ENCODE measurements around the gene ELOVL3. TPM values are rescaled to one million over a fixed set of nuclear protein-coding genes. Genes with fewer than 3 reads are reported as not detected.

The ELOVL3 gene
- total RNA-seq, 4 donors from 2014 or later: 0.19 TPM; not detected in 3

DNA sequence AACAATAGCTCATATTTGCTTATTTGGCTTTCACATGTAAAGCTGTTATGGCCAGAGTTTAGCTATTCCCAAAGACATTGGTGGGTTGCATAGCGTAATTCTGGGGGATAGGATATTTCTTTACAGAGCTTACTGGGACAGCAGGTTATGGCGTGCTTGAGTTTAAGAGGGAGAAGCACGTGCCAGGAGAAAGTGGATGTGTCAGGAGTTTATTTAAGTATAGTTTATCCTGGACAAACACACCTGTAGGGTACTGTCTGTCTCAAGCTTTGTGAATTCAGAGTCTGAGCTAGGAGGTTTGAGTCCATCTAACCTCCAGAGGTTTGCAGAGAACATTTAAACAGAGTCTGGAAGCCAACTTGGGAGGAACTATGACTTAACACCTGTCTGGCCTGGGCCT, 40.6 kb downstream of the ELOVL3 start:
- 98% methylated on average over 3 of the region's 3 CpGs for WGBS
- peak overlapping the region in 1 of 4 donors; percentile 19 for H3K27ac ChIP-seq (replicated peaks in 1 of 4)
- no peak for DNase-seq (ENCODE audit: extremely low spot score)
- no peak overlapping the region for H3K4me3 ChIP-seq
- no peaks in the 10 kb centered on the region for H3K27me3 ChIP-seq
- H3K9me3 ChIP-seq: no peaks in the 10 kb centered on the region
- H3K36me3 ChIP-seq: peaks cover 0 to 20% (median 12%) of the 10 kb centered on the region in 4 donors
- TF ChIP-seq, protein P1, sequence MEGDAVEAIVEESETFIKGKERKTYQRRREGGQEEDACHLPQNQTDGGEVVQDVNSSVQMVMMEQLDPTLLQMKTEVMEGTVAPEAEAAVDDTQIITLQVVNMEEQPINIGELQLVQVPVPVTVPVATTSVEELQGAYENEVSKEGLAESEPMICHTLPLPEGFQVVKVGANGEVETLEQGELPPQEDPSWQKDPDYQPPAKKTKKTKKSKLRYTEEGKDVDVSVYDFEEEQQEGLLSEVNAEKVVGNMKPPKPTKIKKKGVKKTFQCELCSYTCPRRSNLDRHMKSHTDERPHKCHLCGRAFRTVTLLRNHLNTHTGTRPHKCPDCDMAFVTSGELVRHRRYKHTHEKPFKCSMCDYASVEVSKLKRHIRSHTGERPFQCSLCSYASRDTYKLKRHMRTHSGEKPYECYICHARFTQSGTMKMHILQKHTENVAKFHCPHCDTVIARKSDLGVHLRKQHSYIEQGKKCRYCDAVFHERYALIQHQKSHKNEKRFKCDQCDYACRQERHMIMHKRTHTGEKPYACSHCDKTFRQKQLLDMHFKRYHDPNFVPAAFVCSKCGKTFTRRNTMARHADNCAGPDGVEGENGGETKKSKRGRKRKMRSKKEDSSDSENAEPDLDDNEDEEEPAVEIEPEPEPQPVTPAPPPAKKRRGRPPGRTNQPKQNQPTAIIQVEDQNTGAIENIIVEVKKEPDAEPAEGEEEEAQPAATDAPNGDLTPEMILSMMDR (IDR thresholded peaks at IDR 0.05): no peak
- TF ChIP-seq POLR2AphosphoS5 (IDR thresholded peaks at IDR 0.05) (no peak), POLR2A (IDR thresholded peaks at IDR 0.05; ENCODE audit: low read depth) (no peak), EP300 (IDR thresholded peaks at IDR 0.05) (no peak)
- H3K4me1 ChIP-seq: peaks cover 35 to 66% (median 52%) of the 10 kb centered on the region in 4 donors
- intact Hi-C loops (cut with DNase I): no loop called here

DNA sequence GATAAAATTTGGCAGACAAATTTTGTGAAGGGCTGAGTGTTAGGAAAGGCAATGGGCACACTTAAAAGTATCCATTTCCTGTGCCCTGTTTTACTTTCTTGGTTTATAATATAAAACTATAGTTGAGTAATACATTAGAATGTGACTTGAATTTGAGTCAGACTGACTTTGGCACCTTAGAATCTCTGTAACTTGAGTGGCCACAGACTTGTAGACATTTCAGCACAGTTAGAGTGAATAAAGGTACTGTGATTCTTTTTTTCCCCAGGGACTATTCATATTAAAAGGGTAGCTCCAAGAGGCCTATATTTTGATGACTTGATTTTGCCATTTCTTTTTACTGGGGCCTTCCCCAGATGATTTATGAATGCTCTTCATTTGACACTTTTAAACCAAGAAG, 41.6 kb downstream of the ELOVL3 start:
- intact Hi-C loops (cut with DNase I): no loop called here
- Histone ChIP-seq H3K27ac (replicated peaks in 1 of 4) (peak overlapping the region; percentile 9 to 28 (median 18)), H3K9me3 (no peaks in the 10 kb centered on the region), H3K4me1 (peaks cover 27 to 56% (median 42%) of the 10 kb centered on the region in 4 donors), H3K4me3 (no peak overlapping the region), H3K36me3 (peaks cover 0 to 14% (median 2%) of the 10 kb centered on the region in 4 donors), H3K27me3 (no peaks in the 10 kb centered on the region)
- DNase-seq (ENCODE audit: extremely low spot score): no peak
- TF ChIP-seq, protein P1 (IDR thresholded peaks at IDR 0.05): no peak
- TF ChIP-seq POLR2AphosphoS5 (IDR thresholded peaks at IDR 0.05) (no peak), EP300 (IDR thresholded peaks at IDR 0.05) (no peak), POLR2A (IDR thresholded peaks at IDR 0.05; ENCODE audit: low read depth) (no peak)

DNA sequence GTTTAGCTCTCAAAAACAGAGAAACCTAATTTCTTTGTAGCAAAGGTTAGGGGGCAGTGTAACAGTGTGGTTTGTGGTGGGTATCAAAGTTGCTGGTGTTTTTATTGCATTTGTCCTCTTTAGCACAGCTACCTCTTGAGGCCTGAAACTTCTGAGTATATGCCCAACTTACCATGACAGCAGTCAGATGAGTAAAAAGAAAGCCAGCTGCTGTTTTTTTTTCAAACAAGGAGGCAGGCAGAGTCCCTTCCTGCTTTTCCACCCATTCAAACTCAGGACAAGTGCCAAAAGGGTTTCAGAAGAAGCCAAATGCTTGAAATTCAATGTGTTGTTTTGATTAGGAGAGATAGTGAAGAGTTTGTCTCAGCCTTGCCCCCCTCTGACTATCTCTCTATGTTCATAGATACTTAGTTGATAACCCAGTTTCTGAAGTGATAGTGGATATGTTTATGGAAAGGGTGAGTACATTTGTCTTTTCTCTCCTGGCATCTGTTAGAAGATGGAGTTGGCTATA, 42.3 kb downstream of the ELOVL3 start:
- intact Hi-C loops (cut with DNase I): no loop called here

DNA sequence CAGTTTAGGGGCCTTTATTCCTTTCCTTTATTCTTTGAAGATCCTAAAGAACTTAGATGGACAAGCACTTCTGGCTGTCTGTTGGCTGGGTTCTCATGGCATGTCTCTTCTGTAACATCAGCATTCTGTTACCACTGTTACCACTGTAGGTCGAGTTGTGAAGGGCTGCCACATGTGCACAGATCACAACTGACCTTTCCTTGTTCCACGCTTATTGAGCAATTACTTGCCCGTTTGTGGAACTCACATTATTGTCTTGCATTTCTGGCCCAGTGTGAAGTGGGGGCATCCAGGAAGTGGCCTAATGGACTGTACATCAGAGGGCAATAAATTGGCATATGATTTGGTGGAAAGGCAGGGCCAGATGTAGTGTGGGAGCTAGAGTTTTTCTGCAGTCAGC, 42.9 kb downstream of the ELOVL3 start:
- H3K4me3 ChIP-seq: no peak overlapping the region

More for the DNA sequence above, 42.3 kb downstream of the ELOVL3 start:
- H3K4me1 ChIP-seq: peaks cover 24 to 49% (median 36%) of the 10 kb centered on the region in 4 donors
- no peak overlapping the region for H3K4me3 ChIP-seq
- peaks cover 0 to 10% (median 0%) of the 10 kb centered on the region in 4 donors for H3K36me3 ChIP-seq
- TF ChIP-seq POLR2AphosphoS5 (IDR thresholded peaks at IDR 0.05) (no peak), POLR2A (IDR thresholded peaks at IDR 0.05; ENCODE audit: low read depth) (no peak), EP300 (IDR thresholded peaks at IDR 0.05) (no peak)
- TF ChIP-seq, protein P1 (IDR thresholded peaks at IDR 0.05): no peak
- H3K27me3 ChIP-seq: no peaks in the 10 kb centered on the region
- H3K27ac ChIP-seq (replicated peaks in 1 of 4): peak overlapping the region; percentile 9 to 28 (median 18)
- no peak for DNase-seq (ENCODE audit: extremely low spot score)
- H3K9me3 ChIP-seq: no peaks in the 10 kb centered on the region

More for the DNA sequence above, 42.9 kb downstream of the ELOVL3 start:
- intact Hi-C loops (cut with DNase I): no loop called here
- Histone ChIP-seq H3K27ac (replicated peaks in 1 of 4) (peak overlapping the region in 1 of 4 donors; percentile 19), H3K36me3 (peaks cover 0 to 6% (median 0%) of the 10 kb centered on the region in 4 donors), H3K4me1 (peaks cover 26 to 48% (median 41%) of the 10 kb centered on the region in 4 donors), H3K27me3 (no peaks in the 10 kb centered on the region), H3K9me3 (no peaks in the 10 kb centered on the region)
- WGBS: 47% methylated on average over 3 of the region's 3 CpGs
- no peak for DNase-seq (ENCODE audit: extremely low spot score)
- TF ChIP-seq, protein P1 (IDR thresholded peaks at IDR 0.05): no peak
- TF ChIP-seq EP300 (IDR thresholded peaks at IDR 0.05) (no peak), POLR2AphosphoS5 (IDR thresholded peaks at IDR 0.05) (no peak), POLR2A (IDR thresholded peaks at IDR 0.05; ENCODE audit: low read depth) (no peak)

Measured in esophagus muscularis mucosa (tissue), 4 donors.